Spleen (tissue), 7 donors: ENCODE results near the gene S100A16.

Source experiments
- CTCF ChIP-seq, 11 experiments: fragments of 200-600 bp in 7 of 11; fragments of 450-650 bp in 4 of 11; sonication (generic) in 4 of 11; IDR thresholded peaks in 8 of 11; conservative IDR thresholded peaks in 3 of 11; 1 replicate in 7 of 11; 2 replicates in 4 of 11; pipeline versions ENCODE4 v1.4.0 to v1.8.0; 2016 to 2021; ENCODE audit warnings: antibody characterized with exemption in 11 of 11, inconsistent platforms in 4 of 11, mild to moderate bottlenecking in 1 of 11
- POLR2A ChIP-seq, 3 donors: fragments of 450-650 bp; IDR thresholded peaks; one replicate each; pipeline ENCODE4 v1.5.1; 2017; ENCODE audit warnings: antibody characterized with exemption in 3 of 3, mild to moderate bottlenecking in 1 of 3
- POLR2AphosphoS5 ChIP-seq, 3 donors: sonication (generic); formaldehyde crosslinking; IDR thresholded peaks; one replicate each; pipeline ENCODE4 v1.5.1; 2017; ENCODE audit warnings: antibody characterized with exemption in 3 of 3
- donor health status: DM: no; HTN: no; CAD: no; lungs with moderate emphysema.
- donor health status: DM: no; HTN: no; CAD: no.
- donor health status: DM: no; HTN: no; CAD: no.

- no peak for TF ChIP-seq POLR2A (IDR thresholded peaks at IDR 0.05)
- TF ChIP-seq CTCF (IDR thresholded peaks at IDR 0.05 in 8 of 11, conservative IDR thresholded peaks at IDR 0.05 in 3 of 11), result no peak
- no peak for TF ChIP-seq POLR2AphosphoS5 (IDR thresholded peaks at IDR 0.05)
These were observed 10.2 kb downstream of the S100A16 start for GRCh38 chr1:153602749-153603148.
